ENCODE measurements around the gene SPOCK2. TPM values are rescaled to one million over a fixed set of nuclear protein-coding genes. Genes with fewer than 3 reads are reported as not detected.

Gene SPOCK2
- total RNA-seq, 4 donors from 2014 or later = 4.6 to 12.1 (median 7.8) TPM

GRCh38 chr10:72095195-72095594 is 6.8 kb upstream of the SPOCK2 start:
- intact Hi-C loops (cut with DNase I) = no loop called here
- H3K27ac ChIP-seq (replicated peaks in 1 of 4) = no peak overlapping the region
- H3K4me1 ChIP-seq = no peaks in the 10 kb centered on the region
- no peaks in the 10 kb centered on the region for H3K9me3 ChIP-seq
- TF ChIP-seq EP300 (IDR thresholded peaks at IDR 0.05) (no peak), POLR2A (IDR thresholded peaks at IDR 0.05; ENCODE audit: low read depth) (no peak), POLR2AphosphoS5 (IDR thresholded peaks at IDR 0.05) (no peak), CTCF (IDR thresholded peaks at IDR 0.05) (no peak)
- peaks cover 12 to 48% (median 18%) of the 10 kb centered on the region in 4 donors for H3K36me3 ChIP-seq
- H3K4me3 ChIP-seq = no peak overlapping the region
- H3K27me3 ChIP-seq = no peaks in the 10 kb centered on the region
- 97% methylated on average over 4 of the region's 4 CpGs for WGBS
- DNase-seq (ENCODE audit: extremely low spot score) = no peak

GRCh38 chr10:72094574-72094973 is 6.2 kb upstream of the SPOCK2 start:
- no peak overlapping the region for H3K27ac ChIP-seq (replicated peaks in 1 of 4)
- peaks cover 12 to 44% (median 18%) of the 10 kb centered on the region in 4 donors for H3K36me3 ChIP-seq
- intact Hi-C loops (cut with DNase I) = no loop called here
- peaks cover 0 to 4% (median 0%) of the 10 kb centered on the region in 4 donors for H3K27me3 ChIP-seq
- H3K4me3 ChIP-seq = no peak overlapping the region
- H3K9me3 ChIP-seq = no peaks in the 10 kb centered on the region
- no peak for DNase-seq (ENCODE audit: extremely low spot score)
- no peaks in the 10 kb centered on the region for H3K4me1 ChIP-seq
- 96% methylated on average over 2 of the region's 2 CpGs for WGBS
- no peak for TF ChIP-seq EP300 (IDR thresholded peaks at IDR 0.05)
- no peak for TF ChIP-seq CTCF (IDR thresholded peaks at IDR 0.05)
- TF ChIP-seq POLR2A (IDR thresholded peaks at IDR 0.05; ENCODE audit: low read depth) = no peak
- TF ChIP-seq POLR2AphosphoS5 (IDR thresholded peaks at IDR 0.05) = no peak

GRCh38 chr10:72093450-72093849 is 5.1 kb upstream of the SPOCK2 start:
- Histone ChIP-seq H3K9me3 (no peaks in the 10 kb centered on the region), H3K36me3 (peaks cover 12 to 38% (median 18%) of the 10 kb centered on the region in 4 donors), H3K27me3 (peaks cover 0 to 15% (median 5%) of the 10 kb centered on the region in 4 donors), H3K4me1 (peaks cover 3 to 6% (median 5%) of the 10 kb centered on the region in 4 donors), H3K27ac (replicated peaks in 1 of 4) (no peak overlapping the region), H3K4me3 (no peak overlapping the region)
- intact Hi-C loops (cut with DNase I) = no loop called here
- WGBS = 88% methylated on average over 4 of the region's 4 CpGs
- no peak for TF ChIP-seq POLR2AphosphoS5 (IDR thresholded peaks at IDR 0.05)
- no peak for TF ChIP-seq EP300 (IDR thresholded peaks at IDR 0.05)
- no peak for TF ChIP-seq CTCF (IDR thresholded peaks at IDR 0.05)
- TF ChIP-seq POLR2A (IDR thresholded peaks at IDR 0.05; ENCODE audit: low read depth) = no peak
- DNase-seq (ENCODE audit: extremely low spot score) = no peak

GRCh38 chr10:72092987-72093386 is 4.6 kb upstream of the SPOCK2 start:
- H3K36me3 ChIP-seq = peaks cover 12 to 34% (median 18%) of the 10 kb centered on the region in 4 donors
- no peak overlapping the region for H3K27ac ChIP-seq (replicated peaks in 1 of 4)
- WGBS = 98% methylated on average over 2 of the region's 2 CpGs
- intact Hi-C loops (cut with DNase I) = no loop called here
- peaks cover 8 to 11% (median 9%) of the 10 kb centered on the region in 4 donors for H3K4me1 ChIP-seq
- H3K27me3 ChIP-seq = peaks cover 3 to 20% (median 10%) of the 10 kb centered on the region in 4 donors
- no peak overlapping the region for H3K4me3 ChIP-seq
- no peaks in the 10 kb centered on the region for H3K9me3 ChIP-seq
- TF ChIP-seq POLR2AphosphoS5 (IDR thresholded peaks at IDR 0.05) (no peak), EP300 (IDR thresholded peaks at IDR 0.05) (no peak), CTCF (IDR thresholded peaks at IDR 0.05) (no peak)
- no peak for DNase-seq (ENCODE audit: extremely low spot score)

Measured in esophagus muscularis mucosa (tissue), 4 donors.